ENCODE data around the gene NBPF14.
"Not testable (repeated sequence)": the region's sequence is repeated elsewhere in the genome, so short reads cannot be mapped to it uniquely, and the experiment has no call there.

NBPF14 gene

DNA sequence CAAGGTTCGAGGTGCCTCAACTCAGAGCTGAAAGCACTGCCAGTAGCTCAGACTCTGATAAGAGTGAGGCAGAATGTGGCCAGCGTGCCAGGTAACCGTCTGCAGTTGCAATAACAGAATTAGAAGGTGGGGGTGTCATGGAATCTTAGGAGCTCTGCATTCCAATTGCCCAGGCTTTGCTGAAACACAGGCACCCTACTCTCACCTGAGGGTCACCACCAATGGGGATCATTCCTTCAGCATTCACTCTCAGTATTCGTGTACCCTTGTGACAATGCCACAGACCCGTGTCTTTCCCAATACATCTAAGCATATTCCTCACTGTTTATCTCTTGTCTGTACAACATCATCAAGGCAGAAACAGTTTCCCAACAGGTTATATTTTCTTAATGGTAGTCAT lies at the start of gene NBPF14:
NBPF14 (minus strand) TSS at position 101 of the 400 bp plus-strand sequence. CDS start 294 bp downstream, outside the sequence.
- in situ Hi-C loops (cut with MboI; ENCODE audit: low sequenced_read_pairs) = not testable (repeated sequence)

GRCh38 chr1:148625451-148625850 lies 29.6 kb upstream of the NBPF14 start:
- in situ Hi-C loops (cut with MboI; ENCODE audit: low sequenced_read_pairs) = not testable (repeated sequence)

GRCh38 chr1:148618216-148618615 lies 22.4 kb upstream of the NBPF14 start:
- in situ Hi-C loops (cut with MboI; ENCODE audit: low sequenced_read_pairs) = not testable (repeated sequence)

- in situ Hi-C loops (cut with MboI; ENCODE audit: low sequenced_read_pairs) = not testable (repeated sequence)
Measured at GRCh38 chr1:148605266-148605665, 9.5 kb upstream of the NBPF14 start.

- in situ Hi-C loops (cut with MboI; ENCODE audit: low sequenced_read_pairs) = not testable (repeated sequence)
Measured at GRCh38 chr1:148595360-148595759, 451 bp downstream of the NBPF14 start.

DNA sequence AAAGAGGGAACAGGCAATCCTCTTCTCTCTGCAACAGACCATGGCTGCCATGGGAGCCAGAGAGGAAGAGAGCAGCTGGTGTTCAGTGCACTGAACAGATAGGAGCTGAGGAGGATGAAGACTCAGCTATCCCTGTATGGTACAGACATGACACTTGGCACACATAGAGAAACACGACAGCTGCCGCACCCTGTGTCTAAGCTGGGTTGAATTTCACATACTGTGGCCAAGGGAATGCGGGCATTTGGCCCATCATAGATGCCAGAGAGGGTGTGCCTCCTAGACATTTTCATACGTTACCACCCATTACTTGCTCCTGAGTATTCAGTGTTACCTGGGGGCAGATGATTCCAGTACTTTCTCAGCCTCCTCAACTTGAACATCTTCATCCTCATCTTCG lies 4.7 kb downstream of the NBPF14 start:
- in situ Hi-C loops (cut with MboI; ENCODE audit: low sequenced_read_pairs) = not testable (repeated sequence)

GRCh38 chr1:148532158-148532557 lies 63.7 kb downstream of the NBPF14 start:
- in situ Hi-C loops (cut with MboI; ENCODE audit: low sequenced_read_pairs) = not testable (repeated sequence)

DNA sequence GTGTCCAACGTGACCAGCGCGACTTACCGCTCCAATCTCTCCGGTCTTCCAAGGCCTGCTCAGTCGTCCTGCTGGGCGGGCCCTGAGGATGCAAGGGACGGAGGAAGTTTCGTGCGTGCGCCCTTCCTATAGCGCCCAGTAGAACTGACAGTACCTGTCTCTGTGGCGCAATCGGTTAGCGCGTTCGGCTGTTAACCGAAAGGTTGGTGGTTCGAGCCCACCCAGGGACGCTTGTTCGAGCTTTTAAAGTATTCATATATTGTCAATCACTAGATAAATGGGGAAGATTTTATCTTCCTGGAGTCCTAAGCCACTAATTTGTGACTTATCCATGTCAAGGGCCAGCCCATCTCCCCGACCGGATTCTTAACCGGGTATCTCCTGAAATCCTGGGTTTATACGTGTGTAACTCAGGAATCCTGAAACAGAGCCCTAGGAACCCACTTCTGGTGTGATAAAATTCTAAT lies 66.7 kb downstream of the NBPF14 start:
- in situ Hi-C loops (cut with MboI; ENCODE audit: low sequenced_read_pairs) = not testable (repeated sequence)

GRCh38 chr1:148528591-148528990 lies 67.2 kb downstream of the NBPF14 start:
- in situ Hi-C loops (cut with MboI; ENCODE audit: low sequenced_read_pairs) = not testable (repeated sequence)

DNA sequence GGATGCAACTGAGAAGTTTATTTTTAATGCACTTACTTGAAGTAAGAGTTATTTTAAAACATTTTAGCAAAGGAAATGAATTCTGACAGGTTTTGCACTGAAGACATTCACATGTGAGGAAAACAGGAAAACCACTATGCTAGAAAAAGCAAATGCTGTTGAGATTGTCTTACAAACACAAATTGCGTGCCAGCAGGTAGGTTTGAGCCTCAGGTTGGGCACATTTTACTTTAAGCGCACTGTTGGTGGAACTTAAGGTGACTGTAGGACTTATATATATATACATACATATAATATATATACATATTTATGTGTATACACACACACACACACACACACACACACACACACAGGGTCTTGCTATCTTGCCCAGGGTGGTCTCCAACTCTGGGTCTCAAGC lies 69.2 kb downstream of the NBPF14 start:
- in situ Hi-C loops (cut with MboI; ENCODE audit: low sequenced_read_pairs) = not testable (repeated sequence)

DNA sequence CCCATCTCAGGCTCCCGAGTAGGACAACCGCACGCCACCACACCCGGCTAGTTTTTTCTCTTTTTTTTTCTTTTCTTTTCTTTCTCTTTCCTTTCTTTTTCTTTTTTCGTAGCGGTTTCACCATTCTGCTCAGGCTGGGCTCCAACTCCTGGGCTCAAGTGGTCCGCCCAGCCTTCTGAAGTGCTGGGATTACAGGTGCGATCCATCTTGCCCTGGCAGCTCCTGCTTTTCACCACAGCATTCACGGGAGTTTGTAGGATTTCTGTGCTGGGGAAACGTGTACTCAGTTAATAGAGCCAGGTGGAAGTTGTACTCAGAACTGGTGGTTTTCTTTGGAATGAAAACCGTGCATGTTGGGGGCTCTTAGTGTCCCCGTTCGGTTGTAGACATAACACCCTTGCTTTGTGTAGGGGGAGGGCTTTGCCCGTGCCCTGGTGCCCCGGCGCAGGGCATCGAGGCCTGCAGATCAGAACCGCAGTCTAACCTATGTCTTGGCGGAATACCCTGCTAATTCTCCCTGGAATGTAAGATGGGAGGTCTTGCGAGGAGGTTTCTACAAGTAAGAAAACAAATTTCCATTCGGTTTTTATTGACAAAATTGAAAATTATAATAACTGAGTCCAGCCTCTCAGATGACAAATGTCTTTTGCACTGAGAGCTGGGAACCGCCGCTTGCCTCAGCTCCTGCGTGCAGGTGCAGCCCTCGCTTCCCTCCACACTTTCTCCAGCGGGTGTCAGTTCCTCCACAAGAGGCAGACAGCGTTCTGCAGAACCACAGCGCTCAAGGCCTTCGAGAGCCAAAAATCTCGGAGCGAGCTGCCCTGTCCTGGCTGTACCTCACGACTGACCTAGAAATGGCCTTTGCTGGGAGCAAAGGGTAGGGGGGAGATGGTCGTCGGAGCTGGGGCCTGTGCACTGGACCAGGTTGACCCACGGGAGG lies 72.3 kb downstream of the NBPF14 start:
- in situ Hi-C loops (cut with MboI; ENCODE audit: low sequenced_read_pairs) = not testable (repeated sequence)

DNA sequence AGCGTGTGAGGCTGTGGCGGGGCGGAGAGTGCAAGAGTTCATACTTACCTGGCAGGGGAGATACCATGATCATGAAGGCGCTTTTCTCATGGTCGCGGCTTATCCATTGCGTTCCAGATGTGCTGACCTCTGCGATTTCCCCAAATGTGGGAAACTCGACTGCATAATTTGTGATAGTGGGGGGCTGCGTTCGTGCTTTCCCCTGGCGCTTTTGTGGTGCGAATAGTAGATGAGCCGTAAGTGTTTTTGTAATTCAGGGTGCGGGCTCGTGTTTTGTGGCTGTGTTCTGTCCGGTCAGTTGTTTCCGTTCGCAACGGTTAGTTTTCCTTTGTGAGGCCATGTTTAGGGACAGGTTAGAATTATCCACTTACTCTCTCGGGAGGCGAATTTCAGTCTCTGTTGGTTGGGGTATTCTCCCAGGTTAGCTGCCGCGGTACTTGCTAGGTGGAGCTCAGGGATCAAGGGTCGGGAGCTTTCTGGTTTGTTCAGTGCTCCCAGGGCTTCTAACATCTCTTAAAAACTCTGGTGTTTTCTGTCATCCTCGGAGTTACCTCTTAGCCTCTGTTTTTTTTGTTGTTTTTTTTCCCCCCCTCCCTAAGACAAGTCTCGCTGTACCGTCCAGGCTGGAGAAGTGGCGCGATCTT lies 73.1 kb downstream of the NBPF14 start:
- in situ Hi-C loops (cut with MboI; ENCODE audit: low sequenced_read_pairs) = not testable (repeated sequence)

GRCh38 chr1:148522072-148522471 lies 73.7 kb downstream of the NBPF14 start:
- in situ Hi-C loops (cut with MboI; ENCODE audit: low sequenced_read_pairs) = not testable (repeated sequence)

DNA sequence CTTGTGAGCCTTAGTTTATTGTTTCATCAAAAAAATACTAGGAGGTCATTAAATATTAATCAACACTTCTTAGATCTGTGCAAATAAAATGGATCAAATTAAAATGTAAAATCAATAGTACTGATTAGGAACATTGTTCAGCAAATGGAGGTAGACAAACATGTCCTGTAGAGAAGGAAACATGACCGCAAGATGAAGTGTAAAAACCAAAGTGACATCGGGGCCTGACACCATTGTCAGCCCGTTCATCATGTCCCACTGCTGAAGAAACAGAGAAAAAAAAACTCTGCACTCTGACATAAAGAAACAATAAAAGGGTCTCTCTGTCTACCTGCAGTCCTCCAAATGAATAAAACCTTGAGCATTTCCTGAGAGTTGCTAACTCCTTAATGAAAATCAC lies 81.5 kb downstream of the NBPF14 start:
- in situ Hi-C loops (cut with MboI; ENCODE audit: low sequenced_read_pairs) = not testable (repeated sequence)

DNA sequence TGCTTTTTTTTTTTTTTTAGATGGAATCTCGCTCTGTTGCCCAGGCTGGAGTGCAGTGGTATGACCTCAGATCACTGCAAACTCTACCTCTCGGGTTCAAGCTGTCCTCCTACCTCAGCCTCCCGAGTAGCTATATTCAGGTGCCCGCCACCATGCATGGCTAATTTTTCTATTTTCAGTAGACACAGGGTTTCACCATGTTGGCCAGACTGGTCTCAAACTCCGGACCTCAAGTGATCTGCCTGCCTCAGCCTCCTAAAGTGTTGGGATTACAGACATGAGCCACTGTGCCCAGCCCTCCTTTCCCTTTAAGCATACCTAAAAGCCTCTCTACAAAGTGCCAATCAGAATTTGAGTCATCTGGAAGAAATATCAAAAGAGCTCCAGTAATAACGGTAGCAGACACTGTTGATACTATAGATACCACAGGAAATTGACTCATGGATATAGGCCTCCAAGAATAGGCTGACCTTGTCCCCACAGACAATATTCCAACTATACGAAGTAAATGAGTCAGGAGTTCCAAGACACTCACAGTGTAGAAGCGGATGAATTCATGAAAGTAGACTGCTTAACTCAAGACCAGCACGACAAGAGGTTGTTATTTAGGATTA lies 83.1 kb downstream of the NBPF14 start:
- in situ Hi-C loops (cut with MboI; ENCODE audit: low sequenced_read_pairs) = not testable (repeated sequence)

- in situ Hi-C loops (cut with MboI; ENCODE audit: low sequenced_read_pairs) = not testable (repeated sequence)
Measured at GRCh38 chr1:148493933-148494332, 101.9 kb downstream of the NBPF14 start.

DNA sequence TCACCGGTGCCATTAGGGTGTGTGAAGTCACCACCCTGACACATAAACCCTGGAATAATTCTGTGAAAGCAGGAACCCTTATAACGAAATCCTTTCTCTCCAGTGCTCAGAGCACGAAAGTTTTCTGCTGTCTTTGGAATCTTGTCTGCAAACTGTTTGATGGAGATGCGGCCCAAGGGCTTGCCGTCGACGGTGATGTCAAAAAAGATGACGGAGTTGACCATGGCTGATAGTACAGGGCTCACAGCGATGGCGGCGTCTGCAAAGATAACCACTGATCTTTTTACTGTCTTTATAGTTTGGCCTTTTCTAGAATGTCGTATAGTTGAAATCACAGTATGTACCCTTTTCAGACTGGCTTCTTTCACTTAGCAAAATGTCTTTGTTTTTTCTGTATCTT lies 112.8 kb downstream of the NBPF14 start, which contains the start of gene PPIAL4G:
PPIAL4G (minus strand) TSS at position 274 of the 400 bp plus-strand sequence; CDS start at position 224, 50 bp downstream.
- in situ Hi-C loops (cut with MboI; ENCODE audit: low sequenced_read_pairs) = not testable (repeated sequence)
